Measurements from ENCODE around the gene JPH4. TPM values are rescaled to one million over a fixed set of nuclear protein-coding genes. Genes with fewer than 3 reads are reported as not detected.
"Not testable (repeated sequence)": the region's sequence is repeated elsewhere in the genome, so short reads cannot be mapped to it uniquely, and the experiment has no call there.

JPH4 gene
- total RNA-seq, 1 donor from 2014 or later: 4.7 TPM

GRCh38 chr14:23601845-23602180, 23.2 kb upstream of the JPH4 start:
- Histone ChIP-seq H3K9me3 (no peaks in the 10 kb centered on the region), H3K36me3 (no peaks in the 10 kb centered on the region), H3K4me1 (no peaks in the 10 kb centered on the region), H3K4me3 (no peak overlapping the region), H3K27ac (no peak overlapping the region), H3K27me3 (no peaks in the 10 kb centered on the region)
- intact Hi-C loops (cut with DNase I): no loop called here
- no peak for TF ChIP-seq CTCF (IDR thresholded peaks at IDR 0.05)
- no peak for DNase-seq (ENCODE audit: low spot score in 2 of 2)

DNA sequence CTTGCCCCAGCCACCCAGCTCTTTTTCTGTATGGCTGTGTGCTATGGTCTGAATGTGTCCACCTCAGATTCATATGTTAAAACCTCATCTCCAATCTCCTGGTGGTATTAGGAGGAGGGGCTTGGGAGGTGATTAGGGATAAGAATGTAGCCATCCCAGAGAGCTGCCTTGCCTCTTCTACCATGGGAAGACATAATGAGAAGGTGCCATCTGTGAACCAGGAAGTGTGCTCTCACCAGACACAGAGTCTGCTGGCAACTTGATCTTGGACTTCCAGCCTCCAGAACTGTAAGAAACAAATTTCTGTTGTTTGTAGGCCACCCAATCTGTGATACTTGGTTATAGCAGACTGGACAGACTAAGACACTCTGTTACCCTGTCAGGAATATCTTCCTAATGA, 22.8 kb upstream of the JPH4 start:
- TF ChIP-seq CTCF (IDR thresholded peaks at IDR 0.05): no peak
- intact Hi-C loops (cut with DNase I): no loop called here

DNA sequence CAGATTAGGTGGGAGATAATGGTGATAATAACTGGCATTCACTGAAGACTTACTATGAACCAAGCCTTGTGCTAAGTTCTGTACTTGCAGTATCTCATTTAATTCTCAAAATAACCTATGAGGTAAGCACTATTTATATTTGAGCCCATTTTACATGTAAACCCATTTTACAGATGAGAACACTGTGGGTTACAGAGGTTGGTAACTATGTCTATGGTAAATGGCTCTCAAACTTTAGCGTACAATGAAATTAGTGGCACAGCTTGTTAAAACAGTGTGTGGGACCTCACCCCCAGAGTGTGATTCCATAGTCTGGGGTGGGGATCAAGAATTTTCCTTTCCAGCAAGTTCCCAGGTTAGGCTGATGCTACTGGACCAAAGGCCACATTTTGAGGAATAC, 22.2 kb upstream of the JPH4 start:
- Histone ChIP-seq H3K4me3 (no peak overlapping the region), H3K27ac (no peak overlapping the region), H3K9me3 (no peaks in the 10 kb centered on the region), H3K4me1 (no peaks in the 10 kb centered on the region), H3K27me3 (no peaks in the 10 kb centered on the region), H3K36me3 (no peaks in the 10 kb centered on the region)
- intact Hi-C loops (cut with DNase I): no loop called here
- no peak for TF ChIP-seq CTCF (IDR thresholded peaks at IDR 0.05)
- no peak for DNase-seq (ENCODE audit: low spot score in 2 of 2)

More for the DNA sequence above, 22.8 kb upstream of the JPH4 start:
- no peak overlapping the region for H3K4me3 ChIP-seq
- H3K27ac ChIP-seq: no peak overlapping the region
- no peaks in the 10 kb centered on the region for H3K9me3 ChIP-seq
- no peaks in the 10 kb centered on the region for H3K4me1 ChIP-seq
- no peaks in the 10 kb centered on the region for H3K27me3 ChIP-seq
- DNase-seq (ENCODE audit: low spot score in 2 of 2): no peak
- H3K36me3 ChIP-seq: no peaks in the 10 kb centered on the region

GRCh38 chr14:23600322-23600707, 21.7 kb upstream of the JPH4 start:
- Histone ChIP-seq H3K9me3 (no peaks in the 10 kb centered on the region), H3K36me3 (no peaks in the 10 kb centered on the region), H3K27me3 (no peaks in the 10 kb centered on the region), H3K4me3 (no peak overlapping the region), H3K27ac (no peak overlapping the region), H3K4me1 (no peaks in the 10 kb centered on the region)
- intact Hi-C loops (cut with DNase I): no loop called here
- no peak for TF ChIP-seq CTCF (IDR thresholded peaks at IDR 0.05)
- DNase-seq (ENCODE audit: low spot score in 2 of 2): no peak

DNA sequence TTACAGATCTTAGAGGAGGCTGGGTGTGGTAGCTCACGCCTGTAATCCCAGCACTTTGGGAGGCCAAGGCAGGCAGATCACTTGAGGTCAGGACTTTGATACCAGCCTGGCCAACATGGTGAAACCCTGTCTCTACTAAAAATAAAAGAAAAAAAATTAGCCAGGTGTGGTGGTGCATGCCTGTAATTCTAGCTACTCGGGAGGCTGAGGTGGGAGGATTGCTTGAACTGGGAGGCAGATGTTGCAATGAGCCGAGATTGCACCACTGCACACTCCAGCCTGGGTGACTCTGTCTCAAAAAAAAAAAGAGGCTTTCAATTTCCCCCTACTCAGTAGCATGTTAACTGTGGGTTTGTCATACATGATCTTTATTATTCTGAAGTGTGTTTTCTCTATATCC, 15.6 kb upstream of the JPH4 start:
- H3K4me1 ChIP-seq; DNase-seq (ENCODE audit: low spot score in 2 of 2); H3K27me3 ChIP-seq; H3K27ac ChIP-seq; intact Hi-C loops (cut with DNase I); H3K4me3 ChIP-seq; H3K36me3 ChIP-seq; H3K9me3 ChIP-seq: not testable (repeated sequence)

DNA sequence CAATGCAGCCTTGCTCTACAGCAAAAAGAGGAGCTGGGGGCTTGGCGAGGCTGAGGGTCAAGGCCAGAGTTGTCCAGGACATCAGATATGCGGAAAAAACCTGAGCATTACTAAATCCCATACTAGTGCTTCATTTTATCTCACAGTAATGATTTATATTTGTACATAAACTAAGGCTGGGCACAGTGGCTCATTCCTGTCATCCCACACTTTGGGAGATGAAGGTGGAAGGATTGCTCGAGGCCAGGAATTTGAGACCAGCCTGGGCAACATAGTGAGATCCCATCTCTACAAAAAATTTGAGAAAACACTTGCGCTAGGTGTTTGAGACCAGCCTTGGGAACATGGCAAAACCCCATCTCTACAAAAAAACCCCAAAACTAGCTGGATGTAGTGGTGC, 11.6 kb upstream of the JPH4 start:
- Histone ChIP-seq H3K4me1 (no peaks in the 10 kb centered on the region), H3K36me3 (no peaks in the 10 kb centered on the region), H3K27ac (no peak overlapping the region), H3K9me3 (no peaks in the 10 kb centered on the region), H3K4me3 (no peak overlapping the region), H3K27me3 (no peaks in the 10 kb centered on the region)
- intact Hi-C loops (cut with DNase I): no loop called here
- TF ChIP-seq CTCF (IDR thresholded peaks at IDR 0.05): no peak
- no peak for DNase-seq (ENCODE audit: low spot score in 2 of 2)
